Measurements from ENCODE around the gene FAF2. TPM values are rescaled to one million over a fixed set of nuclear protein-coding genes. Genes with fewer than 3 reads are reported as not detected.

Gene FAF2
- total RNA-seq, 3 donors from 2014 or later = 33.1 to 36.1 (median 33.4) TPM

DNA sequence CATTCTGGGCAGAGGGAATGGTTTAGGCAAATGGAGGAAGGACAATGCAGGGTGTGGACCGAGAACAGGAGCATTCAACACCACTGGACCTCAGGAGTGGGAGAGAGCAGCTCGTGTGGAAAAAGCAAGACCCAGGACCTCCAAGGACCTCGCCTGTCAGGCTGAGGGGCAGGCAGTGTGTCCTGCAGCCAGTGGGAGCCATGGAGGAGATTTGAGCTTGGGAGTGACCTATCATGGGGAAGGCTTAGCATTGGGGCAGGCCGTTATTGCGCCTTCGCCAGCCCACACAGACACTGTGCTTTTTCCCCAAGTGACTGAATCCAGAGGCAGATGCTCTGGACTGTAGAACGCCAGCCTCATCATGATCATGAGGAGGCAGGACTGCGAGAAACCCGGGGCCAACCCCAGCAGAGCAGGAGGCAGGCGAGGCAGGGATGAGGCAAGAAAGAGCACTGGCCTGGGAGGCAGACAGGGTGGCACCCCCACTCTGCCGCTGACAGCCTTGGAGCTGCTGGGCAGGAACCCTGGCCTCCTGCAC, 104.2 kb downstream of the FAF2 start:
- Histone ChIP-seq H3K4me1 (ENCODE audit: low read depth) (peaks cover 16% of the 10 kb centered on the region), H3K36me3 (ENCODE audit: low read depth) (no peaks in the 10 kb centered on the region), H3K9me3 (no peaks in the 10 kb centered on the region), H3K4me3 (no peak overlapping the region)
- TF ChIP-seq, protein P1, sequence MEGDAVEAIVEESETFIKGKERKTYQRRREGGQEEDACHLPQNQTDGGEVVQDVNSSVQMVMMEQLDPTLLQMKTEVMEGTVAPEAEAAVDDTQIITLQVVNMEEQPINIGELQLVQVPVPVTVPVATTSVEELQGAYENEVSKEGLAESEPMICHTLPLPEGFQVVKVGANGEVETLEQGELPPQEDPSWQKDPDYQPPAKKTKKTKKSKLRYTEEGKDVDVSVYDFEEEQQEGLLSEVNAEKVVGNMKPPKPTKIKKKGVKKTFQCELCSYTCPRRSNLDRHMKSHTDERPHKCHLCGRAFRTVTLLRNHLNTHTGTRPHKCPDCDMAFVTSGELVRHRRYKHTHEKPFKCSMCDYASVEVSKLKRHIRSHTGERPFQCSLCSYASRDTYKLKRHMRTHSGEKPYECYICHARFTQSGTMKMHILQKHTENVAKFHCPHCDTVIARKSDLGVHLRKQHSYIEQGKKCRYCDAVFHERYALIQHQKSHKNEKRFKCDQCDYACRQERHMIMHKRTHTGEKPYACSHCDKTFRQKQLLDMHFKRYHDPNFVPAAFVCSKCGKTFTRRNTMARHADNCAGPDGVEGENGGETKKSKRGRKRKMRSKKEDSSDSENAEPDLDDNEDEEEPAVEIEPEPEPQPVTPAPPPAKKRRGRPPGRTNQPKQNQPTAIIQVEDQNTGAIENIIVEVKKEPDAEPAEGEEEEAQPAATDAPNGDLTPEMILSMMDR (IDR thresholded peaks at IDR 0.05) = no peak
- DNase-seq (no peak), ATAC-seq (no peak)
- intact Hi-C loops (cut with DNase I, micrococcal nuclease) = no loop called here

DNA sequence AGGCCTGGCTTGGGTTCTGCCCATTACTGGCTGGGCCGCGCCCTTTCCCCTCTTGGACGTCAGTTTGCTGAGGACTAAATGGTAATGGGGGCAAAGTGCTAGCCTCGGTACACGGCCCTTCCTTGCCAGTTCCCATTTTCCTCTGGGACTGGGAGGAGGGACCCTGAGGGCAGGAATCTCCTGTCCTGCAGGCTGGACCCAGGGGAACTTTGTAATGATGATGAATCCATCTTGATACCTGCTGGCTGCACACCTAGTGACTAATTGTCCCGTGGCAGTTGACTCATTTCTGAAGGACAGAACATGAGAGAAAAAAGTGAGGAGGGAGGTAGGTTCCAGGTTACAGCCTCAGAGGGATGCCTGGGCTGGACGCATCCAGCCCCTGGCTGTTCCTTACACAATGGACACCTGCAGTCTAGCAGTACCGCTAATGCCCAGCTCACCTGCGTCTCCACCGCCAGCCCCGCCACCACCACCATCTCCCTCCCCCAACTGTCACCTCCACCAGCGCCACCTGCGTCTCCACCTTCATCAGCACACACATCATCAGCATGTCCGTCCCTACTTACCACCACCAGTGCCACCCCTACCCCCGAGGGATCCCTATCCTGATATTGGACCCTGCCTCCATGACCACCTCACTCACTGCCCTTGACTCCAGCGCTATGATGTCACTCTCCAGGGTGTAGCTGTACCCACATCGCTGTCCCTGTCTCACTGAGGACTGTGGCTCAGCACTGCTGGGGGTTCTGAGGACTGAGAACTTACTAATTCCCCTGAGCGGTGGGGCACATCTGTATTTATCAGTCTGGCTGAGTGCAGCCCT, 105.3 kb downstream of the FAF2 start:
- TF ChIP-seq, protein P1 (IDR thresholded peaks at IDR 0.05) = no peak
- Histone ChIP-seq H3K4me3 (no peak overlapping the region), H3K4me1 (ENCODE audit: low read depth) (peaks cover 12% of the 10 kb centered on the region), H3K9me3 (no peaks in the 10 kb centered on the region), H3K36me3 (ENCODE audit: low read depth) (no peaks in the 10 kb centered on the region)
- DNase-seq (peak in 2 of 3 donors; percentile 52 to 60), ATAC-seq (peak; percentile 65)
- intact Hi-C loops (cut with DNase I, micrococcal nuclease) = no loop called here

DNA sequence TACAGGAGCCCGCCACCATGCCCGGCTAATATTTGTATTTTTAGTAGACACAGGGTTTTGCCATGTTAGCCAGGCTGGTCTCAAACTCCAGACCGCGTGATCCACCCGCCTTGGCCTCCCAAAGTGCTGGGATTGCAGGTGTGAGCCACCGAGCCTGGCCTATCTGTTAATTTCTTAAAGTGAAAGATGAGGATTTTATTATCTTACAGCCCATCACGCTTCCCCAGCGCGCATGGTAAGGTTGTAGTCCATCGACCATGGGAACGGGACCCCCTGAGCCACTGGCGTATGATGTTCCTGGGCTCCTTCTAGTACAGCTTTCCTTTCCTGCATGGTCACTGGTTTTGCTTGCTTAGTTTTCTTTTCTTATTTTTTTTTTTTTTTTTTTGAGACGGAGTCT, 109.7 kb downstream of the FAF2 start:
- ATAC-seq (no peak), DNase-seq (no peak)
- Histone ChIP-seq H3K9me3 (no peaks in the 10 kb centered on the region), H3K36me3 (ENCODE audit: low read depth) (no peaks in the 10 kb centered on the region), H3K4me1 (ENCODE audit: low read depth) (peaks cover 5% of the 10 kb centered on the region), H3K4me3 (no peak overlapping the region)
- intact Hi-C loops (cut with DNase I, micrococcal nuclease) = no loop called here
- TF ChIP-seq, protein P1 (IDR thresholded peaks at IDR 0.05) = no peak

Other genes with a start within 250 kb of the FAF2 start
- gene SIMC1, start 210.0 kb upstream of the FAF2 start, total RNA-seq = 10 to 100 TPM; 22.5 to 26.7 (median 26.0) TPM
- gene KIAA1191, start 86.6 kb upstream of the FAF2 start, total RNA-seq = 100 to 1,000 TPM in 2 of 3 donors, 10 to 100 TPM in 1; 63.4 to 106 (median 104) TPM
- gene ARL10, start 82.9 kb upstream of the FAF2 start, total RNA-seq = 10 to 100 TPM in 1 of 3 donors, 1 to 10 TPM in 2; 2.1 to 12.2 (median 2.3) TPM
- 10 to 100 TPM; 17.0 to 22.9 (median 18.4) TPM for gene NOP16, start 59.8 kb upstream of the FAF2 start, total RNA-seq
- gene HIGD2A, start 59.6 kb upstream of the FAF2 start, total RNA-seq = 100 to 1,000 TPM; 186 to 257 (median 198) TPM
- gene CLTB, start 31.8 kb upstream of the FAF2 start, total RNA-seq = 100 to 1,000 TPM; 144 to 234 (median 199) TPM
- gene RNF44, start 89.0 kb downstream of the FAF2 start, total RNA-seq = 10 to 100 TPM; 70.2 to 98.4 (median 77.6) TPM
- 100 to 1,000 TPM in 2 of 3 donors, 10 to 100 TPM in 1; 69.0 to 184 (median 107) TPM for gene CDHR2, start 101.0 kb downstream of the FAF2 start, total RNA-seq
- gene GPRIN1, start 161.8 kb downstream of the FAF2 start, total RNA-seq = 1 to 10 TPM; 1.6 to 2.4 (median 1.6) TPM
- gene SNCB, start 182.1 kb downstream of the FAF2 start, total RNA-seq = under 1 TPM in 1 of 3 donors, not detected in 2; 0.89 TPM
- not detected for gene EIF4E1B, start 182.3 kb downstream of the FAF2 start, total RNA-seq
- gene TSPAN17, start 199.1 kb downstream of the FAF2 start, total RNA-seq = 10 to 100 TPM; 25.7 to 36.3 (median 31.9) TPM